ENCODE results near the gene SCAI. TPM values are rescaled to one million over a fixed set of nuclear protein-coding genes. Genes with fewer than 3 reads are reported as not detected.
A peak's percentile ranks its signal among the peaks of the same experiment; 100 is the strongest.

Gene SCAI
- total RNA-seq, 1 donor from 2014 or later = 14.9 TPM

DNA sequence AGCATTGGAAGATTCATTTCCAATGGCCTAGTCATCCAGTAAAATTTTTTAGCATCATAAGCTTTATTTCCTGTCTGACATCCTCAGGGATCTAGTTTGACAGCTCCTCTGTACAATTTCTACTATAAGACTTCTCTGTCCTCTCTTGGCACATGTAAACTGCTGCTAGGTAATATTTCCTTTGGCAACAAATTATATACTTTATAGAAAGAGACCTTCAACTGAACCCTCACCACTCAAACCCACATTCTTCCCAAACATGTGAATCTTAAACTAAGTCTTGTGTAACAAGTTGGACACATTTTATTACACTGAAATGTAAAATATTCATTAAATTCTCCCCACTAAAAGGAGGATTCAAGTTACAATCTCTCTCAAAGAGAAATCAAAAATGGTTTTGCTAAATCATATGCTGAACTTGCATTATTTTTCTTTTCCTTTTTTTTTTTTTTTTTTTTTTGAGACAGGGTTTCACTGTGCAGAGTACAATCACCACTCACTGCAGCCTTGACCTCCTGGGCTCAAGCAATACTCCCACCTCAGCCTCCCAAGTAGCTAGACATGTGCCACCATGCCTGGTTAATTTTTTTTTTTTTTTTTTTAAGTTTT, 36.9 kb downstream of the SCAI start:
- Histone ChIP-seq H3K36me3 (no peaks in the 10 kb centered on the region), H3K4me3 (no peak overlapping the region), H3K27me3 (no peaks in the 10 kb centered on the region), H3K27ac (no peak overlapping the region), H3K4me1 (no peaks in the 10 kb centered on the region), H3K9me3 (no peaks in the 10 kb centered on the region)
- DNase-seq (no peak), ATAC-seq (no peak)
- TF ChIP-seq CTCF (IDR thresholded peaks at IDR 0.05) = no peak
- intact Hi-C loops (cut with DNase I) = no loop called here

DNA sequence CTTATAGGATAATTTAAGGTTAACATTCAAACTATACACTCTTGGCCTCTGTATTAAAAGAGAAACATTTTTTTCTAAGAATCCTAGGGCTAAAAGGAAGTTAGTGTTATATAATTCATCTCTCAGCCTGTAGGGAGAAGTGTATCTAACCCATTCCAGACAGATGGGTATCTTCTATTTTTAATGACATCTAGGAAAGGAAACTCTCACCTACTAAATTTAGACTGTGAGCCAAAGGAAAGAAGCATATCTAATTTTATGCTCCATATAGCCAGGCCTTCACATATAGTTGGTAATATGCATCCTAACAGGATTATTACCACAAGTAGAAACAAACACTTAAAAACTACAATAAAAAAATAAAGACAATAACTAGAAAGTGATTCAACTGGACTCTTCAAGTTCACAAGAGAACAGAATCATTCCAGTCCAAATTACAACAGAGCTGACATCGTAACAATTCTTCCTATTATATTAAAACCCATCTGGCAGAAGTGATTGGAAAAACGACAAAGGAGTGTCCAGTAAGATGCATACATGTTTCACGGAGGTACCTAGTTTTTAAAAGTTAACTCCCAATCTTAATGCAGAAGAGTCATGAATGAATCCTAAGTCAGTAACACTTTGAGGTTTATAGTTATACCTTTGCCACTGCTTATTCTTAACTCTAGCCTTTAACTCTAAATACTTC, 39.4 kb downstream of the SCAI start:
- no peak for DNase-seq
- intact Hi-C loops (cut with DNase I) = no loop called here
- no peaks in the 10 kb centered on the region for H3K36me3 ChIP-seq

DNA sequence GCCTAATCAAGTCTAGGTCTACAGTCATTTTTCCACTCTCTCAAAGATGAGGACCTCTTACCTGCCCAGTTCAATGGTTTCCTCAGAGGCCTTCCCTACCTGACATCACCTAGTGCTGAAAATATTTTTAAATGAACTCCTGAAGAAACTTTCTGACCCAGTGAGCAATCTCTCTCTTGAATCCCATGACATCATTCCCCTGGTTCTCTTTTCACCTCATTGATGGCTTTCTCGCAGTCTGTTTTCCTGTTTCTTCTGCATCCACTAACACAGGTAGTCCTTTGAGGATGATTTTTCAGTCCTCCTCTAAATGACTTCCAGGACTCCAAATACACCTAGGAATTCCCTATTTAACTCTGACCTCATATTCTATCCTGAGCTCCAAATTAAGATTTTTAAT, 40.3 kb downstream of the SCAI start:
- Histone ChIP-seq H3K27ac (no peak overlapping the region), H3K36me3 (no peaks in the 10 kb centered on the region), H3K9me3 (no peaks in the 10 kb centered on the region), H3K4me1 (peaks cover 20% of the 10 kb centered on the region), H3K27me3 (no peaks in the 10 kb centered on the region), H3K4me3 (no peak overlapping the region)
- DNase-seq (no peak), ATAC-seq (no peak)
- TF ChIP-seq CTCF (IDR thresholded peaks at IDR 0.05) = no peak
- intact Hi-C loops (cut with DNase I) = no loop called here

More for the DNA sequence above, 39.4 kb downstream of the SCAI start:
- Histone ChIP-seq H3K27ac (no peak overlapping the region), H3K9me3 (no peaks in the 10 kb centered on the region), H3K27me3 (no peaks in the 10 kb centered on the region), H3K4me3 (no peak overlapping the region), H3K4me1 (peaks cover 15% of the 10 kb centered on the region)
- TF ChIP-seq CTCF (IDR thresholded peaks at IDR 0.05) = no peak
- ATAC-seq = no peak

DNA sequence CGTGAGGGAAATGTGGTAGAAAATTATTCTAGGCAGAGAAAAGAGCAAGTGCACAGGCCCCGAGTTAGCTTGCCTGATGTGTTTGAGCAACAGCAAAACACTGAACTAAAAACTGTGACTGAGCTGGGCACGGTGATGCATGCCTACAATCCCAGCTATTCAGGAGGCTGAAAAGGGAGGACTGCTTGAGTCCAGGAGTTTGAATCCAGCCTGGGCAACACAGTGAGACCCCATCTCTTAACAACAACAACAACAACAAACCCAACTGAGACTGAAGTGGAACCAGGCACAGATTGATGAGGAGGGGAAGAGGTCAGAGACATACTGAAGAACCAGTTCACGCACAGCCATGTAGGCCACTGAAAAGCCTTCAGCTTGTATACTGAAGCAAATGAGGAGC, 42.5 kb downstream of the SCAI start:
- intact Hi-C loops (cut with DNase I) = no loop called here
- TF ChIP-seq CTCF (IDR thresholded peaks at IDR 0.05) = no peak
- Histone ChIP-seq H3K9me3 (no peaks in the 10 kb centered on the region), H3K36me3 (no peaks in the 10 kb centered on the region), H3K27ac (no peak overlapping the region), H3K4me3 (no peak overlapping the region), H3K27me3 (no peaks in the 10 kb centered on the region), H3K4me1 (peaks cover 20% of the 10 kb centered on the region)
- DNase-seq (no peak), ATAC-seq (no peak)

GRCh38 chr9:125099816-125100215, 43.5 kb downstream of the SCAI start:
- H3K27ac ChIP-seq = no peak overlapping the region
- H3K27me3 ChIP-seq = no peaks in the 10 kb centered on the region
- no peaks in the 10 kb centered on the region for H3K9me3 ChIP-seq
- TF ChIP-seq CTCF (IDR thresholded peaks at IDR 0.05) = no peak
- no peak overlapping the region for H3K4me3 ChIP-seq
- peak; percentile 41 for ATAC-seq
- H3K36me3 ChIP-seq = no peaks in the 10 kb centered on the region
- H3K4me1 ChIP-seq = peaks cover 20% of the 10 kb centered on the region
- intact Hi-C loops (cut with DNase I) = no loop called here
- DNase-seq = no peak

All from upper lobe of right lung (tissue), 1 donor.